NCI-H2029 (cell line): Measurements from ENCODE around the gene APAF1.
"Not testable (repeated sequence)": the region's sequence is repeated elsewhere in the genome, so short reads cannot be mapped to it uniquely, and the experiment has no call there.

Experiments
- DNase-seq: peaks from one replicate; lab custom pipeline; 2025; lab: John Stamatoyannopoulos, UW

Gene APAF1

GRCh38 chr12:98644712-98645571, at the start of gene APAF1, which contains the start of gene IKBIP:
TSS of gene APAF1 (plus strand) at chr12:98645290. CDS start at chr12:98648360, 3,070 bp downstream.
TSS of gene IKBIP (minus strand) at chr12:98644788. CDS start at chr12:98644701, 87 bp downstream.
- peak; percentile 90 for DNase-seq

DNA sequence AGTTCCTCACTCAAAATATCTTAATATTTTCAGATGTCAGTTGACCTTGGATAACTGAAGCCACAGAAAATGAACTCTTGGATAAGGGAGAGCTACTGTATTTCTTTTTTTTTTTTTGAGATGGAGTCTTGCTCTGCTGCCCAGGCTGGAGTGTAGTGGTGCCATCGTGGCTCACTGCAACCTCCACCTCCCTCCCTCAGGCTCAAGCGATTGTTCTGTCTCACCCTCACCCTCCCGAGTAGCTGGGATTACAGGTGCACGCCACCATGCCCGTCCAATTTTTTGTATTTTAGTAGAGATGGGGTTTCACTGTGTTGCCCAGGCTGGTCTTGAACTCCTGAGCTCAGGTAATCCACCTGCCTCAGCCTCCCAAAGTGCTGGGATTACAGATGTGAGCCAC, 47.8 kb upstream of the APAF1 start:
- DNase-seq: not testable (repeated sequence)

GRCh38 chr12:98601924-98602323, 43.2 kb upstream of the APAF1 start:
- no peak for DNase-seq

DNA sequence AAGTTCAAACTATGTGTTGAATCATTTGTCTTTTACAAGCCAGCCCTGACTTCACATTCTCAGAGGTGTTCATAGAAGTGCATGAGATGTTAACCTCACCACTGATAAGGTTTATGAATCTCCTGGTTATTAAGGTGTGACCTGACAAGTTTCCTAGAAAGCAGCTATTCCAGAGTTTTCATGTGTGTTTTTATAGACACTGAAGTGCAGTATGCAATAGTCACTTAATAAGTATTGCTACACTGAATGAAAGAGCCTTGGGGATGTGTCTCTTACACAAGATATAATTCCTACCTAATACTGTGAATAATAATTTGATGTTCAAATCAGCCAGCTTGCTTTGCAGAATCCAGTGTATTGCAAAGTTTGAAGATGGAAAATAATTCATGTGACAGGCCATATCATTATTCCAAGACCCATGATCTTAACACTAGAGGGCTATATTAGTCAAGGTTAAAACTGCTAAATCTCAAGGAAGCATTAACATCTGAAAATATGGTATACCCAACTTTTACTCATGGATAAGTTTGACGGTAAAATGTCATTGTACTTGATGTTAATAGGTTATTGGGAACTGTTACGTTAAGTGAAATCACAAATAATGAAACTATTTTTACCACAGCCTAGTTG, 38.6 kb upstream of the APAF1 start:
- no peak for DNase-seq

DNA sequence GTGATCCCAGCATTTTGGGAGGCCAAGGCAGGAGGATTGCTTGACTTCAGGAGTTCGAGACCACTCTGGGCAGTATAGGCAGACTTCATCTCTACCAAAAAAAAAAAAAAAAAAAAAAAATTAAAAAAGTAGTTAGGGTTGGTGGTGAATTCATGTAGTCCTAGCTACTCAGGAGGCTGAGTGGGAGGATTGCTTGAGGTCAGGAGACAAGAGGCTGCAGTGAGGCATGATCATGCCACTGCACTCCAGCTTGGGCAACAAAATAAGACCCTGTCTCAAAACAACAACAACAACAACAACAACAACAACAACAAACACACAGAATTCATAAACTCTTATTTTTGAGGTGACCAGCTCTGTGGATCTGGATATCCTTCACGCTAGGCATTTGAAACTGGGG, 34.5 kb upstream of the APAF1 start:
- DNase-seq: no peak

GRCh38 chr12:98612696-98613334, 32.3 kb upstream of the APAF1 start:
- DNase-seq: no peak

DNA sequence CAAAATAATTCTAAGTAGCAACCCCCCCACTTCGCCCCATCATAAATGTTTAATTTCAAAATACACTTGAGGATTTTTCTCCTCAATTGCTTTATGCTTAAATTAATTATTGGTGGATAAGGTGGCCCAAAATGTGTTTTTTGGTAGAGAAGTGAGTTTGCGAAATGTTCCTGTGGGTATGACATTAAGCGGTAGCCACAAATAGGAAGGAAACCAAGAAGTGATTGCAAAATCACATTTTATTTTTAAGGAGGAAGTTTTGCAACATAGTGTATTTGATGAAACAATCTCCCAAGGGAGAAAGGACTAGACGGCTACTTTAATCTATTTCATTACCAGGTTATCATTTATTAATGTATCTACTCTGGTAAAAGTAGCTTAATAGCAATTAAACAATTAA, 26.1 kb upstream of the APAF1 start:
- no peak for DNase-seq

- DNase-seq: peak; percentile 64
Measured at GRCh38 chr12:98635657-98636323, 9.3 kb upstream of the APAF1 start.

- DNase-seq: no peak
Measured at GRCh38 chr12:98637068-98637467, 8.0 kb upstream of the APAF1 start.

GRCh38 chr12:98638009-98638408, 7.1 kb upstream of the APAF1 start:
- DNase-seq: no peak

DNA sequence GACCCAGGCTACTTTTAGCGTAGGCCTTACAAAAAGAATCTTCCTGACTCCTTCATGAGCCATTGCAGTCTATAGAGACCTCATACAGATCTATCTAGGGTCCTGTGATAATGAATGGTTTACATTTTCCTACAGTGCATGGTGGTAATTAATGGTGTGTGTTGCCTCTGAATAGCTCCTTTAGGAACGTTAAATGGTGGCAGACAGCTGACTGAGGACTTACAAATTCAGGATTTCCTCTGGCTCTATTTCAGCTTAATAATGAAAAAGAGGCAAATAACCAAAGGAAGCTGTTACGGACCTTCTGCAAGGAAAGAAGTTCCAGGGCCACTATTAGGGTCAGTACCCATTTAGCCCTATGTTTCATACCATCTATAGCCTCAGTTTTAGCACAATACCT, 5.6 kb upstream of the APAF1 start:
- no peak for DNase-seq

GRCh38 chr12:98642801-98643200, 2.3 kb upstream of the APAF1 start:
- not testable (repeated sequence) for DNase-seq

DNA sequence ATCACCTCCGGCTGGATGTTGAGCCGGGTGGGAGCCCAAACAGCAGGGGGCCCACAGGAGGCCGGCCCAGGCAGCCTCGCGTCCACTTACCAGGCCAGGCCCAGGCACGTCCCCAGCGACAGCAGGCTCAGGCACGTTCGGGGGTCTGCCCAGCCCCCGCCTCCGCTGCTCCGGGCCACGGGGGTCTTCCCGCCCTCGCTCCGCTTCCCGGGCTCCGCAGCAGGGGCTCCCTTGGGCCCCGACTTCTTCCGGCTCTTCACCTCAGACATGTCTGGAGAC, 718 bp upstream of the APAF1 start:
- no peak for DNase-seq

DNA sequence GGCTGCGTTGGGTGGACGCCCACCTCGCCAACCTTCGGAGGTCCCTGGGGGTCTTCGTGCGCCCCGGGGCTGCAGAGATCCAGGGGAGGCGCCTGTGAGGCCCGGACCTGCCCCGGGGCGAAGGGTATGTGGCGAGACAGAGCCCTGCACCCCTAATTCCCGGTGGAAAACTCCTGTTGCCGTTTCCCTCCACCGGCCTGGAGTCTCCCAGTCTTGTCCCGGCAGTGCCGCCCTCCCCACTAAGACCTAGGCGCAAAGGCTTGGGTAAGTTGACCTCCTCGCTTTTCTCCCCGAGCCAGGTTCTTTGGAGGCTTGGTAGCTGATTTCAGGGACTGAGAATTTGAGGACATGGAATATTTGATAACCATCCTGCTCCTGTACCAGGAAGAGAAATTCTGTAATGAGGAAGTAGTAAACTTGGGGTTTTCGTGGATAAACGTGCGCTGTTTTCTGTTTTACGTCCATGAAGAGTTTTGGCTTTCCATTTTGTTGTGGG, 530 bp downstream of the APAF1 start:
- no peak for DNase-seq

- DNase-seq: no peak
Measured at GRCh38 chr12:98646294-98647090, 1.4 kb downstream of the APAF1 start.

DNA sequence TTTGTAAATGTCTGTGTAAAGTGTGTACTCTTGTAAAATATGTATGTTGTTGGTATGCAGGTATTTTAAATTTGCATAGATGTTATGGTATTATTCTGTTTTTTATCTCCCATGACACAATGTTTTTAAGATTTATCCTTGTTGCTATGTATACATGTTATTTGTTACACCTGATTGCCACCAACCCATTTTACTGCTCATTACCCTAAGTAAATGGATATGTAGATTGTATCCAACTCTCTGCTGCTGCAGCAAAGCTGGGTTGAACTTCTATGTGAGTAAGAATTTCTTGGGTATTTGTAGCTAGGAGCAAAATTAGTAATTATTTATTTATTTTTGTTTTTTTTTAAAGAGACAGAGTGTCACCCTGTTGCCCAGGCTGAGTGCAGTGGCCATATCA, 6.2 kb downstream of the APAF1 start:
- DNase-seq: no peak

DNA sequence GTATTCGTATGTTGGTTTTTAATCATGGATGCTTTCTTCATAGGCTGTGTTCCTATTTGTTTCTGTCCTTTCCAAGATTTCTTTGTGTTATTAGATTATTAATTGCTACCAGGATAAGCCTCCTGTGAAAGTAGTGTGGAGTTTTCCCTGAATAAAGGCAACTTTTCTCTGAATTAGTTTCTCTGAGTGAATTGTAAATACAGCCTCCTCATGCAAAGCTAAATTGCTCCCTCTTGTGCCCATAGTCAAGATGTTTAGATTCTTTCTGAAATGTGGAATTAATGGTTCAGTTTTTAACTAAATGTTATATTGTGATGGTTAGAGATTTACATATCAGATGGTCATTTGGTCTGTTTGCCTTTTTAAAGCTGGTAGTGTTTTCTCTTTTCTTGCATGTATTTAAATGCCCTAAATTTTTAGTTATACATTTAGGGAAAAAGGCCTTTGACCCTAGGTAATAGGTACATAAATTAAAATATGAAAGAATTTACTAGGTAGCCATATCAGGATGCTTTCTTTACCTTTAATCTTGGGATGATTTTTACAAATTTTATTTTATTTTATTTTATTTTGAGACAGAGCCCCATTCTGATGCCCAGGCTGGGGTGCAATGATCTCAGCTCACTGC, 8.9 kb downstream of the APAF1 start:
- DNase-seq: peak; percentile 25

- DNase-seq: no peak
Measured at GRCh38 chr12:98656289-98657101, 11.4 kb downstream of the APAF1 start.

DNA sequence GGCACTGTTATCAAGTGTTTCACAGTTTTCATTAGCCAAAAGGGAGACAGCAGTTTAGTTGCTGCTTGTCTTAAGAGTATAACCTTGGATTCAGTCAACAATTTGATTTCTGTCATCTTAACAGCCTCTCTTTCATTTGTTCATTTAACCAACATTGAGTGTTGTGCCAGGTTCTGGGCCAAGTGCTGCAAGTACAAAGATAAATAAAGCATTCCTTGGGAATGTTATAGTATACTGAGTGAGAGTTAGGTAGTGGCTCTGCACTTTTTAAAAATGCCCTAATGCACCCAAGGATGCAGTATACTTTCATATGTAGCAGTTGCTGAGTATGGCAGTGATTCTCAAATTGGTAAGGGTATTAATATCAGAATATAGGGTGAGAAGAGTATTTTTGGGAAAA, 15.4 kb downstream of the APAF1 start:
- DNase-seq: no peak

DNA sequence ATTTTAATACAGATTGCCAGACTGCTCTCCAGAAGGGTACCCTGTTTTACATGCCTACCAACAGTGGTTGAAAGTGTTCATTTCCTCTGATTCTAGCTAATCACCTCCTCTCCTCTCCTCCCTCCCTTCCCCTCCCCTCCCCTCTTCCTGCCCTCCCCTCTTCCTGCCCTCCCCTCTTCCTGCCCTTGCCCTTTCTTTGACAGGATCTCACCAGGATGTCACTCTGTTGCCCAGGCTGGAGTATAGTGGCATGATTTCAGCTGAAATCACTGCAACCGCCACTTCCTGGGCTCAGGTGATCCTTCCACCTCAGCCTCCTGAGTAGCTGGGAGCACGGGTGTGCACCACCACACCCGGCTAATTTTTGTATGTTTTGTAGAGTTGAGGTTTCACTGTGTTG, 24.7 kb downstream of the APAF1 start:
- no peak for DNase-seq
